HG03097 (cell line): ENCODE results near the gene LRRTM4.

Experiments used
- ATAC-seq: cut with Tn5 transposase; IDR thresholded peaks from one replicate; pipeline ENCODE4 v1.9.1; 2021; ENCODE audit not compliant: unreplicated experiment, low FRiP score

LRRTM4 gene

DNA sequence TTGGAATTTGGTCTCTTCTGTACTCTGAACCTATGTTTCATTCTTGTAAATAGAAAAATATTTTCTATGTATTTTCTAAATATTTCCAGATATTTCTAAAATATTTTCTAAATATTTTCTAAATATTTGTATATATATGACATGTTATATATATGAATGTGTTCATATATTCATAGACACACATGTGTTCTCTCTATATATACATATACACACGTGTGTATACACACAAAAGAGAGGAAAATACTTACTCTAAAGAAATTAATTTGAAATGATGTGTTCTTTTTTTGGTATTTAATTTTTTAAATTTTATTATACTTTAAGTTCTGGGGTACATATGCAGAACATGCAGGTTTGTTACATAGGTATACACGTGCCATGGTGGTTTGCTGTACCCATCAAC lies 589.6 kb downstream of the LRRTM4 start:
- ATAC-seq, result no peak

DNA sequence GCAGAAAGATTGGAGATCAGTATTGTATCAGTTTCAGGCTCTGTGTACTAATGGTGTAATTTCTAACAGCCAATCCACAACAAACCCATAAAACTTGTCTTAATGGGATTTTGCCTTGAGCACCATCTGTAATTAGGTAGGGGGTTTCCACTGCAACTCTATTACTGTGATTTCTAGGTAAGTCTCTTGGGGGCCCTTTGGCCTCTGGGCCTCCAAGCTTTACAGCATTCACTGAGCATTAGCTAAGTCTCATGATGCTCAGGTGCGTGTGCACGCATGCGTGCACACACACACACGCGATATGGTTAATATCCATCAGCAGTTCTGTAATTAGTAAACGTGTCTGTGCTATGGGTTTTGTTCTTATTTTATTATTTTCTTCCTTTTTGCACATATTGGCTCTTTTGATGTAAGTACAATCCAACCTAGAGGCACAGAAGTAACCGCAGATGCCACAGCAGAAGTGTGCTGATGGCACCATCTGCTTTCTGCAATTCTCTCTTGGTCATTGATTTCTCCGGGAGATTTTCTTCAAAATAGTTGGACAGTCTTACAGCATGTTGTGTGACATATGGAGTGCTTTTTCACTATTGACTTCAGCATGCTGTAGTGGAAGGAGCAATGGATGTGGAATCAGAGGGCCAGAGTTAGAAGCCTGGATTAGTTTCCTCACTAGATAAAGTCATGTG lies 592.0 kb downstream of the LRRTM4 start:
- no peak for ATAC-seq

DNA sequence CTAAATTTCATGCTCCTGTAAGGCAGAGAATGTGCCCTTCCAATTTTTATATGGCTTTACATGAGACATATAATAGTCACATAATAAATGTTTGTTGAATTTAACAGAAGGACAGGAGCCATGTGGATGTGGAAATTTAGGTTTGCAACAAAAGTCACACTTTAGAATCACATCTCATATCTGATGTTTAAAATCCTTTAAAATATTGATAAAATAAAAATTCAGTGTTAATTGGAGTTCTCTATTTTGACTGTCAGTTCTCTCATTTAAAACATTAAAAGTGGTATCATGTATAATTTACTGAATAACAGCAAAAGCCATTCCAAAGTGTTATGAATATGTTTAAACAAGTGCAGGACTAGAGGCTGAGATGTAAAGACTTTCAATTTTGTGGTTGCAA lies 594.1 kb downstream of the LRRTM4 start:
- no peak for ATAC-seq

DNA sequence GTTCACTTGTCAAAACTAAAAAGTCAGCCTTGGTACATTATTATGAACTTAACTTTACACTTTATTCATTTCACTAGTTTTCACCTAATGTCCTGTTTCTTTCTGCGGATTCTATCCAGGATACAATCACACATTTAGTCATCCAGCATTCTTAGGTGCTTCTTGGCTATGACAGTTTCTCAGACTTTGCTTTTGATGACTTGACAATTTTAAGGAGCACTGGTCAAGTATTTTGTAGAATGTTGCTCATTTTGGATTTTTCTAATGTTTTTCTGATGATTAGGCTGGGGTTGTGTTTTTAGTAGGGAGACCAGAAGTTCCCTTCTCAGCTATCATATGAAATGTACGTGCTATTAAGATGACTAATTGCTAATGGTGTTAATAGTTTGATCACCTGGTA lies 601.2 kb downstream of the LRRTM4 start:
- no peak for ATAC-seq

DNA sequence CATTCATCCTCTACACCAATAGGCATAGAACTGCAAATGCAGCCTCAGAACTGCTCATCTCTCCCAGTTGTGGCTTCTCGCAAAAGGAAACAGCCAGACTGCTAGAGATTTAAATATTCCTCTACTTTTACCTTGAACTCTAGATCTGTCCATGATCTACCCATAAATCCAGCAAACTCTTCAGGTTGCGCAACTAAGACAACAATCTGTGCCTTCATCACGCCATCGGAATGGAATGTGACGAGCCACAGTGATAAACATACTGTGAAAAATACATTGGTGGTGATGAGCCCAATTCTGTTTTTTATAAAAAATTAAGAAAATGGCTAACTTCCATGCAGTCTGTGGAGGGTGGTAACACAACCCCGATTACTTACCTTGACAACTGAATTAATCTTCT lies 626.7 kb downstream of the LRRTM4 start:
- ATAC-seq, result no peak

DNA sequence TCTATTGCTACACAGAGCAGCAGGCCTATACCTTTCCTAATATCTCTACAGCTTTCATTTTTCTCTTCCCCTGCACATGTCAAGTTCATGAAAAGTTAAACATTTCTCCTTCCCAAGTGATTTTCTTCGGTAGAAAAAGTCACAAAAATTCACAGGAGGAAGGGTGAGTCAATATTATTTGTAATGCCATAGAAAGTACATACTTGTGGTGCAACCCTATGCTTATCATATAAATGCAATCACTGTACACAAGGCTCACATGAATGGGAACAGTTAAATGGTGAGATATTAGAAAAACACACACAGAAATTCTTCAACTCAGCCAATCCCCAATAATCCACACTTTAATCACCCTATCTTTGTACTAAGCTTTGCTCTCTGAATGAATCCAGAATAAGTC lies 651.6 kb downstream of the LRRTM4 start:
- ATAC-seq, result no peak

DNA sequence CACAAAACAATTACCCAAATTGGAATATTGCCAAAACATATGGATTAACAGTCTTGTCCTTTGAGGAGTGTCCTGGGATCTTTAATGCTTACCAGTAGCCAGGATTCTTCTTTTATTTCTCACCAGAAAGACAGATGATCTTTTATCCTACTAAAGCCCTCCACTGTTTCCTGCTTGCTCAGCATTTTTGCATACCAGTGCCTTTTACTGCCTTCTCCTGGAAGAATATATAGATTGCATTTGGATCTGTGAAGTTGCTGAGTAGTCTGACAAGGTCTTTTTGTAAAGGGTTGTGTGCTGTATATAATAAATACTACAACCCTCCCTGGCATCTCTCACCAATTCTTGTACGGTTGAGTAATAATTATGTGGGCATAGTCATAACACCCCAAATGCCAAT lies 652.2 kb downstream of the LRRTM4 start:
- no peak for ATAC-seq

DNA sequence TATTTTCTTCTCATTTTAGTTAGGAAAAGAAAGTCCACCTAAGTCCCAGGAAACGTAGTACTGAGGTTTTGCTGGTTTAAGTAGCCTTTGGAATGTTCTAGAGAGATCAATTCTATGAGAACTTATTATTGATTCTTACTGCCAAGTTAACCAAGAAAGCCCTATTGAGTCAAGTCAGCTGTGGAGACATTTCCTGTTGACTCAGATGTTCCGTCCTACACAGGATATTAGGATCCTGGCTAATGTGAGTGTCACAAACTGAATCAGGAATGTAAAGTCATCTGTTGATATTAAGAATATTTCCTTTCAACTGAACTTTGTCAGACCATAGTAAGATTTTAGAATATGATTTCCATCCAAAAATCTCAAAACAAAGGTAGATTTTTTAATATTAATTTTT lies 654.3 kb downstream of the LRRTM4 start:
- no peak for ATAC-seq

DNA sequence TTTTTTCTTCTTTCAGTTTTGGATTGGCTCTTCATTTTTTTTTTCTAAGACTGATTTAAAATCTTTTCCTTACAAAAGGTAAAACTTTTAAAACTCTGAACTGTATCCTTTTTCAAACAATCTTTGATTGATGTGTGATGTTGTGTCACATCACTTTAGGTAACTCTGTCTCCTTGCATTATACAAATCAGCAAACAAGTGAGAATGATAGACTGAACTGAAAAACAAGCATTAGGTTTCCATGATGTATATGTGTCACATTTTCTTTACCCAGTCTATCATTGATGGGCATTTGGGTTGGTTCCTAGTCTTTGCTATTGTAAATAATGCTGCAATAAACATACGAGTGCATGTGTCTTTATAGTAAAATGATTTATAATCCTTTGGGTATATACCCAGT lies 655.7 kb downstream of the LRRTM4 start:
- no peak for ATAC-seq

DNA sequence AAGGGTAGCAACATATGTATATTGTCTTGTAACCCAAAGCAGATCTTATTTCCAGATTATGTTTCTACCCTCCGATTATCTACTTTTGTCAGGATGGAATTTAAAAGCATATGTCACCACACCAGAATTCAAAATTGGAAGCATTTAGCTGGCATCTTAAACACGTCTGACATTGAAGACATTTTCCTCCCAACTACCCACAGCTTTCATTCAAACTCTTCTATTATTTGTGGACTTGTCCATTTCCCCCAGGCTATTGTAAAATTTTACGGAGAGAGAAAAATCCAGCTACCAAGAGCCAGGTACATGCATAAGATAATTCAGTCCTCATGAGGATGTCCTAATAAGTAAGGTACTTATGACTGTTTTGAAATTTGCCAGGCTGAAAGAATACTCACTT lies 659.3 kb downstream of the LRRTM4 start:
- no peak for ATAC-seq

DNA sequence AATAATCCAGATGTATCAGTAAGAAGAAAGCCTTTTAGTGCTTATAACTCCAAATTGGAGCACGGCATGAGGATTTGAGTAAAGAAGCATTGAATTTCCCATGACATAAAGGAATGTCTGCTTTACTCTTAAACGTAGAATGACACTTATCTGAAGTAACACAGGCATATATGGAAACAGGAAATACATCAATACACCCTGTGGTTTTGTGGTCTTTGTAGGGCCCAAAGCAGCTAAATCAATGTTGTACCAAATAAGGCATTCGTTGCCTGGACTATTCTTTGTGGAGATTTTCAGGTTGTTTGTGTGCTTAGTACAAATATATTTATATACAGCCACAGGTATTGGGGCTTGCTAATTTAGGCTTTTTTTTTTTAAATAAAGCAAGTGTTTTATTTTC lies 660.5 kb downstream of the LRRTM4 start:
- ATAC-seq, result no peak

DNA sequence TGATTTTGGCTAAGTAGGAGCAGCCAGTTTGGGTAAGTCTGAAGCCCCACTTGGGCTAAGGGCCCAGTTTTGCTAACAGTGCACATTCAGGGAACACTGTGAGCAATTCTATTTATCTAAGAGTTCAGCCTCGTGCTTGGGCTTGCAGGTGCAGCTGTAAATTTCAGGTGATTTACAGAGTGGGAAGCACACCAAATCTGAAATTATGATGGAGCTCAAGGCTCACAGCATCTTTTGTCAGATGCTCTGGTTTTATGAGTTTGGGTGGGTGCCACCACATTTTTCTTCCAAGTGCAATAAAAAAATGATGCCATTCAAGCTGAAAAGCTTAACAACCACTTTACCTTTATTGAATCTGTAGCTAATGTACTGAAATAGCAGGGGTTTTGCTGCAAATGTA lies 671.2 kb downstream of the LRRTM4 start:
- ATAC-seq, result no peak

DNA sequence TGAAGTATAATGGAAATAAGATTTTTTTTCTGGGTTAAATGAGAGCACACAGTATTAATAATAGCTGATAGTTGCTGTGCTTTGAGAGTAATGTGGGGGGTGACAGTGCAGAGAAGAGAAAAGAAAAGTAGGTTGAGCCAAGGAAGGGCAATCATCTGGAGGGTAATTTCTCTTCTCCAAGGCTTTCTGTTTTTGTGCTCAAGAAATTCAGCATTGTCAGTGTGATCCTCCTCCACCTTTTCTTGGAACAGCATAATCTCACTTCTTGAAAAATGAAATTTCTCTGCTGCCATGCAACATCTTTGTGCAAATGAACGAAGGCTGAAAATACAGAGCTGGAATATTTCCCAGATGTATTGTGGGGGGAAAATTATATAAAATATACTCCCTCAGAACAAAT lies 673.1 kb downstream of the LRRTM4 start:
- ATAC-seq, result no peak

DNA sequence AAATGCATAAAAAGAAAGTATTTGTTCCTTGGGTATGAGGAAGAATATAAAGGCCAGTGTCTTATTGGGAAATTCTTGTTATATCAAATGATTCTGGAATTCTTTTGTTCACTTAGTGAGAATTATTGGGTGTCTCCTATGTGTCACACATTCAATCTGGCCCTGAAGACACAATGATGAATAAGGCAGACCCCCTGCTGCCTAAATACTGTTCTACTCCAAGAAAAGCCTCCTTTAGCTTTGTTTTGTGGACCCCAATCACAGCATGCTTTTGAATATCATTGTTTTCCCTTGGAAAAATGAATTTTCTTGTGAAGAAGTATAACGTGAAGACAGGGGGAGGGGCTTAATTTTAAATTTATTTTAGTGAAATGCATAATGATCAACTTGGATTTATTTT lies 682.4 kb downstream of the LRRTM4 start:
- no peak for ATAC-seq

DNA sequence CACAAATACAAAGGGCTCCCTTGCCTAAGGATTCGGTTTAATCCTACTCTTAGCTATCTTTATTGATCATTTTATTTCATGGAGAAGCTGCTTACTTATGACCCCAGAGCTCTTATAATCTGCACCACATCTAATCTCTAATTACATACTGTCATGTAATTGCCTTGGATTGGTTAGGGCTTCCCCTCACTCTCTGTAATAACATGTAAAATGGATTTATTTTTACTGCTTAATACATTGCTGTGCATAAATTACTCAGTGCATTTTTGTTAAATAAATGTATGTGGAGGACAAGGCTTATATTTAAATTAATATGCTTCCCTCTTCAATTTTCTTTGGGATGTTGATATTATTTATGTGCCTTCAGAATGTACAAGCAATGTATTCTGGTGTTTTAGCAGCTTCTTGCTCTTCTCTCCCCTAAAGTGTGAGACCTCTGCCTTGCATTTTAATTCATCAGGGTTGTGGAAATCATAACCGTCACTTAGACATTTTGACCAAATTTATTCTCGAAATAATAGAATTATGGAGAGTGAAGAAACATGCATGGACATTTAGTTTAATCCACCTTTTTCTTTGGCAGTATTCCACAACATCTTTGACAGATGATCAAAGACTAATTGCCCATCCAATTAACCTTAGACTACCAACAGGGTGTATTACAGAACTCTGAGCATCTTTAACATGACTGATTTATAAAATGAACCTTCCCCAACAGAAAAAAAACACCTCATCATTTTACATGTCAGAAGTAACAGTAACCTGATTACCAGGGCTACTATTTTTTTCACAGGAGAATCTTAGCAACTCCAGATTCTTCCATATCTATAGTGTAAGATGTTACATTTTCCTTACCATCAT lies 692.6 kb downstream of the LRRTM4 start:
- ATAC-seq, result no peak

DNA sequence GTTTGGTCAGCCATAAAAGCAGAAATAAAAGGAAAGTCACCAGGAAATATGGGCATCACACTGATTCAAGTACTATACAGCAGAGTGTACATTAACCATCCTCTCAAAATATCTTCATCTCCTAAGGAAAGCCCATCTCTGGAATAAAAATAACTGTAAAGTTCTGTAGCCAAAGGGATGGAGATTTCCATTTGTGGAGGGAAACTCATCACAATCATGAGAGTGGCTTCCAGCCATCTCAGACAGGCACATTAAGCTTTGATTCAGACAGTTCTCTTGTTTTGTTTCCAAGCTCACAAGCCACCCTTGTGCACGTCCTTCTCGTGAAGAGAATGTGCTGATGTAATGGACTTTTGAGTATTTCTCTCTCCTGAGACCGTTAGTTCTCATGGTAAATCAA lies 695.5 kb downstream of the LRRTM4 start:
- no peak for ATAC-seq

DNA sequence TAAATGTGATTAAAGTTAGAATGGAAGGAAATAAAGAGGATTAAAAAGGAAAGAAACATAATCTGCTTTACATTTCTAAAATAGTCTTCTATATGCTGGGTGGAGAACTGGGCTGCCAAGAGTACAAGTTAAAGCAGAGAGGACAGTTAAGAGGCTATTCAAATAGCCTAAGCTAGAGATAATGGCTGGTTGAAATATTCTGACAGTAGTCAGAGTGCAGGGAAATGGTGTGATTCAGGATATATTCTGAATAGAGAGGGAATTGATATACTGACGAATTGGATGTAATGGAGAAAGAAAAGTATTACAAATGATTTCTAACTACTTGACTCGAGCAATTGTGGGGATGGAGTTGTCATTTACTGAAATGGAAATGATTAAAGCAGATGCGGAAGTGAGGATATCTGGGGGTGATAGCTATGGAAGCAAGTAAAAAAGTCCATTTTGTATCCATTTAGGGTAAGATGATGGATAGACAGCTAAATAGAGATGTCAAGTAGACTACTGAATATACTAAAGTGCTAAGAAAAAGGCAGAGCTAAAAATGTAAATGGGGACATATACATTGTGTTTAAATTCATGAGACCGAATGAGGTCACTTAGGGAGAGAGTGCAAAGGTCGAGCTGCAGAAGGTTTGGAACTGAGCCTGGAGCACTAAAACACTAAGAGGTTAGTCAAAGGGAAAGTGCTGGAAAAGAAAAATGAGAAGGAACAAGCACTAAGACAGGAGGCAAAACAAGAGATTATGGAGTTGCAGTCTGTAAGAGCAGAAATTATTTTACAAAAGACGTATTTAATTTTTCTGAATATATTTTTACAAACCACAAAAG lies 696.8 kb downstream of the LRRTM4 start:
- ATAC-seq, result no peak

DNA sequence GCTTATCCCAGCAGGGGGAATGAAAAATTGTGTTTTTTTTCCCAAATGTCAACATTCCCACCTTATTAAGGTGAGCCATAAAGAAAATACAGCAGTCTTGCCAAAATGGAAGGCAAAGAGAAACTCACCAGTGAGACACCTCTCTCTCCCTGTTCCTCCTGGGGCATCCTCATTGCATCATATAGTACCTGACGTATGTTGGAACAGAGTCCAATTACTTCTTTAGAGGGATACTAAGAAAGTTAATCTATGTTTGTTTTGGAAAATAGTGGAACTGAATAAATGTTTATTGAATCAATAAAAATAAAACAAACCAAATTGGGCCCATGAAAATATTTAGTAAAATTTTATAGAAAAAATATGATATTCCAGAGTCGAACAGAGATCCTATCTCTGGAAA lies 700.4 kb downstream of the LRRTM4 start:
- ATAC-seq, result no peak

DNA sequence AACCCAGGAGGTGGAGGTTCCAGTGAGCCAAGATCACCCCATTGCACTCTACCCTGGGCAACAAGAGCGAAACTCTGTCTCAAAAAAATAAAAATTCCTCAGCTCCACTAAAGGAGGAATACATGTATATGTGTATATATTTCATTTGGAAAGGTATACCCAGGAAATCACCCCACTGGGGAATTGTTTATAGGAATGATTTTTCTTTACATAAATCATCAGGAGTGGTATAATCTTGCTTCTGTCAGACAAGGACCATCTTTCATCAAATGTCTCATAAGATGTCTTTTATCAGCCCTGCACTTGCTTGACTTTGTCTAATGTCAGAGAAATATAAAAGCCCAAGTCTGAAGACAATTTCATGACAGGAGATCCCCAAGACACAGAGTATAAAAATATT lies 709.1 kb downstream of the LRRTM4 start:
- no peak for ATAC-seq

DNA sequence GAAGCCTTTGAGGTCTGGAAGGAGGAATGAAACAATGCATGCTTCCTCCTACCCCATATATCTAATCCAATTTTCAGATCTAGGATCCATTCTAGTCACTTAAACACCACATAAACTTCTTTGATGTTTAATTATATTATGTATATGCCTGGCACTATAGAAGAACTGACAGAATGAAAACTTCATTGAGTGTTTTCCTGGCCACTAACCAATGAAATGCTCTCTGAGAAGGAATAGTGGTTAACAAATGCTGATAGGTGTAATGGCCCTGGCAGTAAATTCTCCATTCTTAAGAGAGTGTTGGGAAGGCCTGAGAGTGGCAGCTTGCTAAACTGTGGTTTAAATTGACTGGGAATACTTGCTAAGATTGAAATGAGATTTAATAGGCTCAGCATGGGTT lies 710.0 kb downstream of the LRRTM4 start:
- ATAC-seq, result no peak

DNA sequence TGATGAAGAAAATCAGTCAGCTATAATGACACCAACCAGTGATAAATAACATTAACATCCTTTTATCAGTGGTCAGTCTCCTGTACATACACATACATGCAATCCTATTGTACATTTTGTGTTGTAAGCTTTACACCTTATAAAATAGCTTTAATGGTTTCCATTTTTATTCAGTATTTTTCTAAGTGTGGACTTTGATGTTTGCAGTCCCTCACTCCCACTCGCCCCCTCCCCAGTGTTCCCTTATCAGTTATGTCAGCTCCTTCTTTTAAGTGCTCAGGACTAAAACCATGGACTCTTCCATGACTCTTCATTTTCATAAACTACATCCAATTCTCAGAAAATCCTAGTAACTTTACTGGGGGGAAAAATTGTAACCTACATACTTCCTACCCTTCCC lies 713.0 kb downstream of the LRRTM4 start:
- no peak for ATAC-seq
